HG03103 (cell line): ENCODE measurements around the gene H3-3A.
A peak's percentile ranks its signal among the peaks of the same experiment; 100 is the strongest.

Source experiments
- ATAC-seq: cut with Tn5 transposase; IDR thresholded peaks from one replicate; pipeline ENCODE4 v1.9.1; 2021; ENCODE audit warnings: low read depth; ENCODE audit not compliant: unreplicated experiment

Gene H3-3A

DNA sequence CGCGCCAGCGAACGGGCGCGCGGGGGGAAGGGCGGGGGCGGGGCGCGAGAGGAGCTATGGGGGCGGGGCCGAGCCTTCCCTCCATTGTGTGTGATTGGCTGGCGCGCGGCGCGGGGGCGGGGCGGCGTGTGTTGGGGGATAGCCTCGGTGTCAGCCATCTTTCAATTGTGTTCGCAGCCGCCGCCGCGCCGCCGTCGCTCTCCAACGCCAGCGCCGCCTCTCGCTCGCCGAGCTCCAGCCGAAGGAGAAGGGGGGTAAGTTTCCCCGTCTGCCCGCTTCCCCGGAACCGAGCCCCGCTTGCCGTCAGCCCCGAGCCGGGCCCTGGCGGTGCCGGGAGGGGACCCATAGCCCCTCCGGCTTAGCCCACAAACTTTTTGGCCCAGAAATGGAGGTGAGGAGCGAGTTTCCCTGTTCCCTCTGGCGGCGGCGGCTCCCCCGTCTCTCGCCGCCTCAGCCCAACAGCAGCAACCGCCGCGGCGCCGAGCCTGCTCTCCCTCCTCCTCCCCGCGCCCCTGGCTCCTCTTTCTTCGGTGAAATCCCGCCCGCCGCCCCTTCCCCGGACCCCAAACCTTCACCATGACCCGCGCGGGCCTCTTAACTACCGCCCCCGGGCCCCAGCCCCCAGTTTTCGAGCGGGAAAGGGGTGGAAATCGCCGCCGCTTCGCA lies at the start of gene H3-3A:
Gene H3-3A, plus strand, starts transcription at position 159 of the 666 bp plus-strand sequence. CDS start 1,636 bp downstream, outside the sequence.
- ATAC-seq = peak; percentile 67

GRCh38 chr1:226017070-226017469 lies 45.4 kb upstream of the H3-3A start:
- ATAC-seq = no peak

DNA sequence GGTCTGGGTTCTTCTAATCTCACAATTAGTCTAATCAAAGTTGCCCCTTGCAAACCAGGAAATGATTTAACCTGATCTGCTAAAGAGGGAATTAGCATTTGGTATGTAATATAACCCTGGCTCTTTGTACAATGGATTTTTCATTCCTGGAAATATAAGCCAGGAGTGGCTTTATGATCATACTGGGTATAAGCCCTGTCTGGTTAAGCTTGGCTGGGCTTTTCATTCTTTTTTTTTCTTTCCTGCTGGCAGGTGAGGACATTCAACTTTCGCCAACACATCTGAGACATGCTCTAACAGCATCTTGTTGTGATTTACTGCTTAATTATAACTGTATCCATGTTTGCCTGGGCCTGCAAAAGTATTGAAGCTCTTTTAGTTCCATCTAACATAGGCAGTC lies 42.9 kb upstream of the H3-3A start:
- ATAC-seq = no peak

- no peak for ATAC-seq
Measured at GRCh38 chr1:226021401-226021800, 41.1 kb upstream of the H3-3A start.

GRCh38 chr1:226021801-226022200 lies 40.7 kb upstream of the H3-3A start:
- no peak for ATAC-seq

- ATAC-seq = no peak
Measured at GRCh38 chr1:226023735-226024134, 38.8 kb upstream of the H3-3A start.

- ATAC-seq = no peak
Measured at GRCh38 chr1:226026833-226027232, 35.7 kb upstream of the H3-3A start.

DNA sequence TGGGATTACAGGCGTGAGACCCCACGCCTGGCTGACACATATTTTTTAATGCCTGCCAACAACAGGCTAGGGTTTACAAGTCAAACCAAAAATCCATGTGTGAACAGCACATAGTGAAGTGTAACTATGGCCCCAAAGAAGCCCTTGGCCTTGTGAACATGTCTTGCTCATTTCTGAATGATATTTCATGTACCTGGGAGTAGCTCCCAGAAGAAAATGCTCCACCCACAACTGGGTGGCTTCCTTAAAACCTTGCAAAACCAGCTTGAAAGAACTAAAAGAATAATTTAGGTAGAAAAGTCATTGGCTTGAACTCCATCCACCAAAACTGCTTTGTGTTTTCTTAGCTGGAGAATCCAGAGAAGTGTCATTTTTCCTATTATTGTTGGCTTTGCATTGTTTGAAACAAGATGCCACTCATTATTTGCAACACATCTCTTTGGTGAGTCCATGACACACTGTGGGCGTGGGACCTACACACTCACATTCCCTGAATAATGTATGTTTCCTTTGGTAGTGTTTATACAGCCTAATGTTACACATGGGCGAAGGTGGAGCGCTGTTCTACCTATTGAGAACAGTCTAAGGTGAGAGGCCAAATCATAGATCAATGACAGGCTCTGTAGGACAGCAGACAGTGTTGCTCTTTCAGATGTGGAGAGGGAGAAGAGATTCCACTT lies 34.8 kb upstream of the H3-3A start:
- ATAC-seq = no peak

- ATAC-seq = peak; percentile 78
Measured at GRCh38 chr1:226029093-226029496, 33.4 kb upstream of the H3-3A start.

- no peak for ATAC-seq
Measured at GRCh38 chr1:226029568-226030225, 32.8 kb upstream of the H3-3A start.

- no peak for ATAC-seq
Measured at GRCh38 chr1:226033582-226033981, 28.9 kb upstream of the H3-3A start.

DNA sequence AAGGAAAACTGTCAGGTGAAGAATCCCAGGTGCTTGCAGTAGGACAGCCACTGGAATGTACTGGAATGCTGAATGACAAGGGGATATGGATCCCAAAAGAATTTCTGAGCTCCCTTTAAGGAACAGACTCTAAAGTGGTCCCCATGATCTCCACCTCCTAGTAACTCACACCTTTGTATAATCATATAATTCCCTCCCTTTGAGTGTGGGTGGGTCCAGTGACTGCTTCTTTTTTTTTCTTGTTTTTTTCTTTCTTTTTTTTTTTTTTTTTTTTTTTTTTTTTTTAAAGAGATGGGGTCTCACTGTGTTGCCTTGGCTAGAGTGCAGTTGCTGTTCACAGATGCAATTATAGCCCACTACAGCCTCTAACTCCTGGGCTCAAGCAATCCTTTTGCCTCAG lies 28.5 kb upstream of the H3-3A start:
- no peak for ATAC-seq

GRCh38 chr1:226034482-226034881 lies 28.0 kb upstream of the H3-3A start:
- ATAC-seq = no peak

- ATAC-seq = no peak
Measured at GRCh38 chr1:226035915-226036314, 26.6 kb upstream of the H3-3A start.

DNA sequence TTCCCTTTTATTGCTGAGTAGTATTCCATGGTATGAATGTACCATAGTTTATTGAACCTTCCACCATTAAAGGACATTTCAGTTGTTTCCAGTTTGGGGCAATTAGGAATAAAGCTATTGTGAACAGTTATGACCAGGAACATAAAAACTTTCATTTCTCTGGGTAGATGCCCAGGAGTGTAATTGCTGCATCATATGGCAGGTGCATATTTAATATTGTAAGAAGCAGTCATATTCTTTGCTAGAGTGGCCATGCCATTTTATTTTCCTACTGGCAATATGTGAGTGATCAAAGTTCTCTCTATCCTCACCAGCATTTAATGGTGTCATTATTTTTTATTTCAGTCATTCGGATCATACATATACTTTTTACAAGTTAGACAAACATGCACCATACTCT lies 23.9 kb upstream of the H3-3A start:
- ATAC-seq = no peak

GRCh38 chr1:226041419-226041818 lies 21.1 kb upstream of the H3-3A start:
- ATAC-seq = no peak

DNA sequence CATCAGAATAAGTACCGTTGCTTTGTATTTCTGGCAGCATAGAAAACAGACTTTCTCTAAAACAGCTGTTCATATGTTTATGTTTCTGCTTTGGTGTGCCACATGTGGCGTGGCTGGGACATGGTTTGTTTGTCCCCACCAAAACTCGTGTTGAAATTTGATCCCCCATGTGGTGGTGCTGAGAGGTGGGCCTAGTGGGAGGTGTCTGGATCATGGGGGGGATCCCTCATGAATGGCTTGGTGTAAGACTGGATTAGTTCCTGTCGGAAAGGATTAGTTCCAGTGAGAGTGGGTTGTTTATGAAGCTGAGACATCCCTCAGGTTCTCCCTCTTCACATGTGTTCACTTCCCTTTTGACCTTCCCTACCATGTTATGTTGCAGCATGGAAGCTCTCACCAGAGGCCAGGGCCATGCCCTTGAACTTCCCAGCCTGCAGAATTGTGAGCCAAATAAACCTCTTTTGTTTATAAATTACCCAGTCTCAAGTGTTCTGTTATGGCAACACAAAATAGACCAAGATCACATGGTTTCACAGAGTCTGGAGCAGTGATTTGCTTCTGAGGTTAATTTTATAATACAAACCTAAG lies 17.9 kb upstream of the H3-3A start:
- no peak for ATAC-seq

GRCh38 chr1:226046240-226046639 lies 16.3 kb upstream of the H3-3A start:
- ATAC-seq = no peak

DNA sequence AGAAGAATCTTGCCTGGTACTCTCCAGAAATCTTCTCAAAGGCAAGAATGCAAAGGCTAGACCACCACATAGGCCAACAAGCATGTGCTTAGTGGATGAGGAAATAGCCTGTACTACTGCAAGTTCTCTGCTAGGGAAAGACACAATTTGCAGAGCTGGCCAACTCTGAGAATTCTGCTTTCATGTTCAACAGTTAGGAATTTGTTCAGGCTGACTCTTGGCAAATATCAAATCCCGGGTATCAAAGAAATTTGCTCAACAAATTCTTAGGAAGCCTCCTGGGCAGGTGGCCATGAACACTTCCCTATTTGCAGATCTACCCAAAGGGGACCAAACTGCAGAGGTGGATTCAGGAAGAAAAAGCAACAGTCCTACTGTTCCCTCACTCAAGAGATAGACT lies 15.0 kb upstream of the H3-3A start:
- ATAC-seq = no peak

DNA sequence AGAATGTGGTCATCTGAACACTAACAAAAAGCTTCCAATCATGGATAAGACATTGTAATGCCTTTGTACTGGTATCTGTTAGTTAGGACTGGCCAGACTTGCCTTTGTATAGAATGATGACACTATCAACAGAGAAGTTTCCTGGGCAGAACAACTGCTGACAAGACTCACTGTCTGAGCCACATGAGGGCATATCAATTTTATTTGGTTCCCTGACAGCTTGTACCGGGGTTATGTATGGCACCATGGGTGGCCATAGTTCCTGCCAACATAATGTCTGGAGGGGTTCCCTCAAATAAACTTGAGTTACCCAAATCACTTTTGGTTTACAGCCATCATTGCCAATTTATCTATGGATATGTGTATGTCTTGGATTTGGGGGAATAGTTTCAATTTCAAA lies 13.6 kb upstream of the H3-3A start:
- no peak for ATAC-seq

- no peak for ATAC-seq
Measured at GRCh38 chr1:226050133-226050532, 12.4 kb upstream of the H3-3A start.
